ENCODE results near the gene ERBB2. TPM values are rescaled to one million over a fixed set of nuclear protein-coding genes. Genes with fewer than 3 reads are reported as not detected.

Gene ERBB2
- total and polyA plus RNA-seq, 2 of the 13 experiments (the other 11 are each of a cell fraction or from before 2014, with no cell fraction given): 57.7 to 64.1 TPM

DNA sequence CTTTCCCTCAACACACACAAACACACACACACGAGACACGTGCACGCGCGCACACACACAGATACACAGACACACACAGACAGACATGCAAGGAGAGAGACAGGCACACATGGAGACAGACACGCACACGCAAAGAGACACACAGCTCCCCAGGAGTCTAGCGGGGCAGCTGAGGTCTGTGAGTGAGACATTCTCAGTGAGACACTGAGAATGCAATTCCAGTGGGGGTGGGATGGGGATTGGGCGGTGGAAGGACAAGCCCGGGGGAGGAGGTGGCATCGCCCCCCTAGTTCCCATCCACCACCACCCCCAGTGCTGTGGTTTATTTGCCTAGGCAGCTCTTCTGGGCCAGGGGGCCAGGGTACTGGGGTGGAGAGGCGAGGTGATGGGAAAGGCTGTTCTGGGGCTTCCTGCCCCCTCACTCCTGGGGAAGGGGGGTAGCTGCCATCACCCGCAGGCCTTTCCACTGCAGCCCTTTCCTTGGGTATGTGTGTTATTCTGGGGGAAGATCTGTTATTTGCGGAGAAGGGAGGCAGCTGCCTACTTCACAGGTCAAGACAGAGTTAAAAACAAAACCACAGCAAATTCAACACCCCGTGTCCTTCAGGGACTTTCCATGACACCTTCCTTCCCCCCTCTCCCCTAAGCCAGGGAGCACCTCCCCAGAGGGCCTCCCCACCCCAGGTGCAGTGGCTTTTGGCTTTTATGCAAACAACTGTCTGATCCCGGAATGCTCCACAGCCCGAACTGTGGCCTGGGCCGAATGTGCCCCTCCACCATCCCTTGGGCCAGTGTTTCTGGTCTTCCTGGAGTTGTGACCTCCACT is 55.9 kb downstream of the ERBB2 start (continued):
- TF ChIP-seq, protein P1, sequence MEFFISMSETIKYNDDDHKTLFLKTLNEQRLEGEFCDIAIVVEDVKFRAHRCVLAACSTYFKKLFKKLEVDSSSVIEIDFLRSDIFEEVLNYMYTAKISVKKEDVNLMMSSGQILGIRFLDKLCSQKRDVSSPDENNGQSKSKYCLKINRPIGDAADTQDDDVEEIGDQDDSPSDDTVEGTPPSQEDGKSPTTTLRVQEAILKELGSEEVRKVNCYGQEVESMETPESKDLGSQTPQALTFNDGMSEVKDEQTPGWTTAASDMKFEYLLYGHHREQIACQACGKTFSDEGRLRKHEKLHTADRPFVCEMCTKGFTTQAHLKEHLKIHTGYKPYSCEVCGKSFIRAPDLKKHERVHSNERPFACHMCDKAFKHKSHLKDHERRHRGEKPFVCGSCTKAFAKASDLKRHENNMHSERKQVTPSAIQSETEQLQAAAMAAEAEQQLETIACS (CRISPR knock-in tag; IDR thresholded peaks at IDR 0.05): no peak
- TF ChIP-seq, protein P2, sequence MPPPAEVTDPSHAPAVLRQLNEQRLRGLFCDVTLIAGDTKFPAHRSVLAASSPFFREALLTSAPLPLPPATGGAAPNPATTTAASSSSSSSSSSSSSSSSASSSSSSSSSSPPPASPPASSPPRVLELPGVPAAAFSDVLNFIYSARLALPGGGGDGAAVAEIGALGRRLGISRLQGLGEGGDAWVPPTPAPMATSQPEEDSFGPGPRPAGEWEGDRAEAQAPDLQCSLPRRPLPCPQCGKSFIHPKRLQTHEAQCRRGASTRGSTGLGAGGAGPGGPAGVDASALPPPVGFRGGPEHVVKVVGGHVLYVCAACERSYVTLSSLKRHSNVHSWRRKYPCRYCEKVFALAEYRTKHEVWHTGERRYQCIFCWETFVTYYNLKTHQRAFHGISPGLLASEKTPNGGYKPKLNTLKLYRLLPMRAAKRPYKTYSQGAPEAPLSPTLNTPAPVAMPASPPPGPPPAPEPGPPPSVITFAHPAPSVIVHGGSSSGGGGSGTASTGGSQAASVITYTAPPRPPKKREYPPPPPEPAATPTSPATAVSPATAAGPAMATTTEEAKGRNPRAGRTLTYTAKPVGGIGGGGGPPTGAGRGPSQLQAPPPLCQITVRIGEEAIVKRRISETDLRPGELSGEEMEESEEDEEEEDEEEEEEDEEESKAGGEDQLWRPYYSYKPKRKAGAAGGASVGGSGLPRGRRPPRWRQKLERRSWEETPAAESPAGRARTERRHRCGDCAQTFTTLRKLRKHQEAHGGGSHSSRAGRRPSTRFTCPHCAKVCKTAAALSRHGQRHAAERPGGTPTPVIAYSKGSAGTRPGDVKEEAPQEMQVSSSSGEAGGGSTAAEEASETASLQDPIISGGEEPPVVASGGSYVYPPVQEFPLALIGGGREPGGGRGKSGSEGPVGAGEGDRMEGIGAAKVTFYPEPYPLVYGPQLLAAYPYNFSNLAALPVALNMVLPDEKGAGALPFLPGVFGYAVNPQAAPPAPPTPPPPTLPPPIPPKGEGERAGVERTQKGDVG (CRISPR knock-in tag; IDR thresholded peaks at IDR 0.05; ENCODE audit: borderline replicate concordance): no peak
- TF ChIP-seq, protein P3, sequence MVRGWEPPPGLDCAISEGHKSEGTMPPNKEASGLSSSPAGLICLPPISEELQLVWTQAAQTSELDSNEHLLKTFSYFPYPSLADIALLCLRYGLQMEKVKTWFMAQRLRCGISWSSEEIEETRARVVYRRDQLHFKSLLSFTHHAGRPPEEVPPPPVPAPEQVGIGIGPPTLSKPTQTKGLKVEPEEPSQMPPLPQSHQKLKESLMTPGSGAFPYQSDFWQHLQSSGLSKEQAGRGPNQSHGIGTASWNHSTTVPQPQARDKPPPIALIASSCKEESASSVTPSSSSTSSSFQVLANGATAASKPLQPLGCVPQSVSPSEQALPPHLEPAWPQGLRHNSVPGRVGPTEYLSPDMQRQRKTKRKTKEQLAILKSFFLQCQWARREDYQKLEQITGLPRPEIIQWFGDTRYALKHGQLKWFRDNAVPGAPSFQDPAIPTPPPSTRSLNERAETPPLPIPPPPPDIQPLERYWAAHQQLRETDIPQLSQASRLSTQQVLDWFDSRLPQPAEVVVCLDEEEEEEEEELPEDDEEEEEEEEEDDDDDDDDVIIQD (CRISPR knock-in tag; IDR thresholded peaks at IDR 0.05; ENCODE audit: low read depth): no peak
- no peak for TF ChIP-seq POGZ (CRISPR knock-in tag; IDR thresholded peaks at IDR 0.05)
- no peak for TF ChIP-seq HCFC1 (IDR thresholded peaks at IDR 0.05; ENCODE audit: low read depth, low read length)
- TF ChIP-seq PRPF4 (IDR thresholded peaks at IDR 0.05; ENCODE audit: low read depth, low read length, poor library complexity, severe bottlenecking): no peak
- TF ChIP-seq, protein P4, sequence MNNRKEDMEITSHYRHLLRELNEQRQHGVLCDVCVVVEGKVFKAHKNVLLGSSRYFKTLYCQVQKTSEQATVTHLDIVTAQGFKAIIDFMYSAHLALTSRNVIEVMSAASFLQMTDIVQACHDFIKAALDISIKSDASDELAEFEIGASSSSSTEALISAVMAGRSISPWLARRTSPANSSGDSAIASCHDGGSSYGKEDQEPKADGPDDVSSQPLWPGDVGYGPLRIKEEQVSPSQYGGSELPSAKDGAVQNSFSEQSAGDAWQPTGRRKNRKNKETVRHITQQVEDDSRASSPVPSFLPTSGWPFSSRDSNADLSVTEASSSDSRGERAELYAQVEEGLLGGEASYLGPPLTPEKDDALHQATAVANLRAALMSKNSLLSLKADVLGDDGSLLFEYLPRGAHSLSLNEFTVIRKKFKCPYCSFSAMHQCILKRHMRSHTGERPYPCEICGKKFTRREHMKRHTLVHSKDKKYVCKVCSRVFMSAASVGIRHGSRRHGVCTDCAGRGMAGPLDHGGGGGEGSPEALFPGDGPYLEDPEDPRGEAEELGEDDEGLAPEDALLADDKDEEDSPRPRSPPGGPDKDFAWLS (CRISPR knock-in tag; IDR thresholded peaks at IDR 0.05; ENCODE audit: borderline replicate concordance): no peak
- TF ChIP-seq, protein P5, sequence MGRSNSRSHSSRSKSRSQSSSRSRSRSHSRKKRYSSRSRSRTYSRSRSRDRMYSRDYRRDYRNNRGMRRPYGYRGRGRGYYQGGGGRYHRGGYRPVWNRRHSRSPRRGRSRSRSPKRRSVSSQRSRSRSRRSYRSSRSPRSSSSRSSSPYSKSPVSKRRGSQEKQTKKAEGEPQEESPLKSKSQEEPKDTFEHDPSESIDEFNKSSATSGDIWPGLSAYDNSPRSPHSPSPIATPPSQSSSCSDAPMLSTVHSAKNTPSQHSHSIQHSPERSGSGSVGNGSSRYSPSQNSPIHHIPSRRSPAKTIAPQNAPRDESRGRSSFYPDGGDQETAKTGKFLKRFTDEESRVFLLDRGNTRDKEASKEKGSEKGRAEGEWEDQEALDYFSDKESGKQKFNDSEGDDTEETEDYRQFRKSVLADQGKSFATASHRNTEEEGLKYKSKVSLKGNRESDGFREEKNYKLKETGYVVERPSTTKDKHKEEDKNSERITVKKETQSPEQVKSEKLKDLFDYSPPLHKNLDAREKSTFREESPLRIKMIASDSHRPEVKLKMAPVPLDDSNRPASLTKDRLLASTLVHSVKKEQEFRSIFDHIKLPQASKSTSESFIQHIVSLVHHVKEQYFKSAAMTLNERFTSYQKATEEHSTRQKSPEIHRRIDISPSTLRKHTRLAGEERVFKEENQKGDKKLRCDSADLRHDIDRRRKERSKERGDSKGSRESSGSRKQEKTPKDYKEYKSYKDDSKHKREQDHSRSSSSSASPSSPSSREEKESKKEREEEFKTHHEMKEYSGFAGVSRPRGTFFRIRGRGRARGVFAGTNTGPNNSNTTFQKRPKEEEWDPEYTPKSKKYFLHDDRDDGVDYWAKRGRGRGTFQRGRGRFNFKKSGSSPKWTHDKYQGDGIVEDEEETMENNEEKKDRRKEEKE (IDR thresholded peaks at IDR 0.05): no peak
- TF ChIP-seq NRL (CRISPR knock-in tag; IDR thresholded peaks at IDR 0.05; ENCODE audit: borderline replicate concordance): no peak
- TF ChIP-seq ZNF253 (CRISPR knock-in tag; IDR thresholded peaks at IDR 0.05; ENCODE audit: borderline replicate concordance): no peak; the same call in 1 of the 2 replicates
- TF ChIP-seq, protein P6, sequence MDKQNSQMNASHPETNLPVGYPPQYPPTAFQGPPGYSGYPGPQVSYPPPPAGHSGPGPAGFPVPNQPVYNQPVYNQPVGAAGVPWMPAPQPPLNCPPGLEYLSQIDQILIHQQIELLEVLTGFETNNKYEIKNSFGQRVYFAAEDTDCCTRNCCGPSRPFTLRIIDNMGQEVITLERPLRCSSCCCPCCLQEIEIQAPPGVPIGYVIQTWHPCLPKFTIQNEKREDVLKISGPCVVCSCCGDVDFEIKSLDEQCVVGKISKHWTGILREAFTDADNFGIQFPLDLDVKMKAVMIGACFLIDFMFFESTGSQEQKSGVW (CRISPR knock-in tag; IDR thresholded peaks at IDR 0.05; ENCODE audit: borderline replicate concordance): no peak
- TF ChIP-seq KAT7 (CRISPR knock-in tag; IDR thresholded peaks at IDR 0.05; ENCODE audit: borderline replicate concordance): no peak
- TF ChIP-seq NFKB2 (CRISPR knock-in tag; IDR thresholded peaks at IDR 0.05; ENCODE audit: borderline replicate concordance): no peak
- TF ChIP-seq CHD2 (IDR thresholded peaks at IDR 0.05; ENCODE audit: low read depth, low read length): no peak
- no peak for TF ChIP-seq ZNF264 (CRISPR knock-in tag; IDR thresholded peaks at IDR 0.05)
- TF ChIP-seq ZFP62 (CRISPR knock-in tag; IDR thresholded peaks at IDR 0.05): no peak
- no peak for TF ChIP-seq SIX1 (CRISPR knock-in tag; IDR thresholded peaks at IDR 0.05; ENCODE audit: borderline replicate concordance)
